ENCODE data around the gene ARHGEF16. TPM values are rescaled to one million over a fixed set of nuclear protein-coding genes. Genes with fewer than 3 reads are reported as not detected.

The ARHGEF16 gene
- total and polyA plus RNA-seq, 11 donors = 0.31 to 1.4 (median 0.51) TPM

- 83 to 90% (median 87%) methylated on average over 12 to 17 of the region's 17 CpGs for WGBS, 4 donors
- TF ChIP-seq, protein P1, sequence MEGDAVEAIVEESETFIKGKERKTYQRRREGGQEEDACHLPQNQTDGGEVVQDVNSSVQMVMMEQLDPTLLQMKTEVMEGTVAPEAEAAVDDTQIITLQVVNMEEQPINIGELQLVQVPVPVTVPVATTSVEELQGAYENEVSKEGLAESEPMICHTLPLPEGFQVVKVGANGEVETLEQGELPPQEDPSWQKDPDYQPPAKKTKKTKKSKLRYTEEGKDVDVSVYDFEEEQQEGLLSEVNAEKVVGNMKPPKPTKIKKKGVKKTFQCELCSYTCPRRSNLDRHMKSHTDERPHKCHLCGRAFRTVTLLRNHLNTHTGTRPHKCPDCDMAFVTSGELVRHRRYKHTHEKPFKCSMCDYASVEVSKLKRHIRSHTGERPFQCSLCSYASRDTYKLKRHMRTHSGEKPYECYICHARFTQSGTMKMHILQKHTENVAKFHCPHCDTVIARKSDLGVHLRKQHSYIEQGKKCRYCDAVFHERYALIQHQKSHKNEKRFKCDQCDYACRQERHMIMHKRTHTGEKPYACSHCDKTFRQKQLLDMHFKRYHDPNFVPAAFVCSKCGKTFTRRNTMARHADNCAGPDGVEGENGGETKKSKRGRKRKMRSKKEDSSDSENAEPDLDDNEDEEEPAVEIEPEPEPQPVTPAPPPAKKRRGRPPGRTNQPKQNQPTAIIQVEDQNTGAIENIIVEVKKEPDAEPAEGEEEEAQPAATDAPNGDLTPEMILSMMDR (IDR thresholded peaks at IDR 0.05) = no peak
- TF ChIP-seq POLR2A (IDR thresholded peaks at IDR 0.05) = no peak
- DNase-seq (no peak), ATAC-seq (no peak)
- H3K27me3 ChIP-seq = no peaks in the 10 kb centered on the region
- H3K9me3 ChIP-seq = no peaks in the 10 kb centered on the region
- intact Hi-C loops (cut with DNase I) = loop anchor here in 3 of 10 donors (5.0 to 10.0 kb wide), 4 partner anchors 101 to 394 kb away; no protein-coding TSS in a partner anchor
- peaks cover 0 to 26% (median 0%) of the 10 kb centered on the region in 9 donors for H3K36me3 ChIP-seq
- no peak overlapping the region for H3K4me3 ChIP-seq
- peaks cover 0 to 30% (median 3%) of the 10 kb centered on the region in 12 donors for H3K4me1 ChIP-seq
- no peak overlapping the region for H3K27ac ChIP-seq
Measured at GRCh38 chr1:3405974-3406867, 48.2 kb upstream of the ARHGEF16 start.

DNA sequence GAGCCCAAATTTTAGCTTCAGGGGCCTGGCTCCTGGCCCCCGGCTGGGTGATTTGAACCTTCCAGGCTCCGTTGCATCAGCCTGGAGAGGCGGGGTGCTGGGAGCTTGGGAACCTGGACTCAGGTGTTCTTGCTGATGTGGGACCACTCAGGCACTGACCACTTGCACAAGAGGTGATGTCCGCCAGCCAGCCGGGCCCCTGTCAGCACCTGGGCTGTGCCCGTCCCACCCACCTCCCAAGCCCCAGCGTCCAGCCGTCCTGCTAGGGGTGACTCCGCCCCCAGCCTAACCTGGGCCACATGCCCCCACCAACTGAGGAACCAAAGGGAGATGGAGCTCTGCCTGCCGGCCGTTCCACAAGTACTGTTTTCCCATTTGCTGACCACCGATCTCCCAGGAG is 47.4 kb upstream of the ARHGEF16 start:
- Histone ChIP-seq H3K4me1 (peaks cover 0 to 27% (median 3%) of the 10 kb centered on the region in 12 donors), H3K27ac (no peak overlapping the region), H3K36me3 (peaks cover 0 to 26% (median 0%) of the 10 kb centered on the region in 9 donors), H3K9me3 (no peaks in the 10 kb centered on the region), H3K4me3 (no peak overlapping the region), H3K27me3 (no peaks in the 10 kb centered on the region)
- 85 to 93% (median 88%) methylated on average over 11 to 12 of the region's 12 CpGs for WGBS, 4 donors
- no peak for DNase-seq
- intact Hi-C loops (cut with DNase I) = loop anchor here in 3 of 10 donors (5.0 to 10.0 kb wide), 4 partner anchors 102 to 395 kb away; no protein-coding TSS in a partner anchor
- no peak for TF ChIP-seq POLR2A (IDR thresholded peaks at IDR 0.05)
- TF ChIP-seq, protein P1 (IDR thresholded peaks at IDR 0.05) = no peak
- ATAC-seq = no peak

- H3K4me3 ChIP-seq = no peak overlapping the region
- no peak overlapping the region for H3K27ac ChIP-seq
- no peak for TF ChIP-seq POLR2A (IDR thresholded peaks at IDR 0.05)
- TF ChIP-seq, protein P1 (IDR thresholded peaks at IDR 0.05) = no peak
- peaks cover 0 to 11% (median 0%) of the 10 kb centered on the region in 12 donors for H3K4me1 ChIP-seq
- H3K36me3 ChIP-seq = peaks cover 0 to 22% (median 0%) of the 10 kb centered on the region in 9 donors
- H3K9me3 ChIP-seq = no peaks in the 10 kb centered on the region
- intact Hi-C loops (cut with DNase I) = loop anchor here in 3 of 10 donors (5.0 to 10.0 kb wide), 4 partner anchors 104 to 397 kb away; no protein-coding TSS in a partner anchor
- 91 to 96% (median 94%) methylated on average over 36 of the region's 36 CpGs for WGBS, 4 donors
- ATAC-seq (no peak), DNase-seq (no peak)
- H3K27me3 ChIP-seq = no peaks in the 10 kb centered on the region
Measured at GRCh38 chr1:3408751-3409266, 45.7 kb upstream of the ARHGEF16 start.

Data from heart left ventricle (tissue), 16 donors.